Memory B cell (primary cell): ENCODE results near the gene DNAJB6.

Source experiments
- ATAC-seq: fragments of 150-1000 bp; cut with Tn5 transposase; 2 replicates; pipeline ENCODE4 v1.10.0; 2021; ENCODE audit warnings: low read depth, mild to moderate bottlenecking, moderate library complexity
- DNase-seq, 2 donors: peaks; one replicate each; pipeline ENCODE4 v3.0.0; 2022; ENCODE audit warnings: low spot score in 2 of 2
- H3K27ac Mint-ChIP-seq: one replicate; pipeline ENCODE4 v1.8.0; 2022; ENCODE audit warnings: mild to moderate bottlenecking, moderate library complexity, mixed read lengths
- H3K27me3 Mint-ChIP-seq: one replicate; pipeline ENCODE4 v1.8.0; 2022; ENCODE audit warnings: mixed read lengths
- H3K36me3 Mint-ChIP-seq: one replicate; pipeline ENCODE4 v1.8.0; 2022; ENCODE audit warnings: mild to moderate bottlenecking, mixed read lengths
- H3K4me1 Mint-ChIP-seq: one replicate; pipeline ENCODE4 v1.8.0; 2022; ENCODE audit warnings: mixed read lengths
- H3K4me3 Mint-ChIP-seq: one replicate; pipeline ENCODE4 v1.8.0; 2022; ENCODE audit warnings: mild to moderate bottlenecking, moderate library complexity, mixed read lengths
- H3K9me3 Mint-ChIP-seq: one replicate; pipeline ENCODE4 v1.8.0; 2022; ENCODE audit warnings: mixed read lengths

DNAJB6 gene

DNA sequence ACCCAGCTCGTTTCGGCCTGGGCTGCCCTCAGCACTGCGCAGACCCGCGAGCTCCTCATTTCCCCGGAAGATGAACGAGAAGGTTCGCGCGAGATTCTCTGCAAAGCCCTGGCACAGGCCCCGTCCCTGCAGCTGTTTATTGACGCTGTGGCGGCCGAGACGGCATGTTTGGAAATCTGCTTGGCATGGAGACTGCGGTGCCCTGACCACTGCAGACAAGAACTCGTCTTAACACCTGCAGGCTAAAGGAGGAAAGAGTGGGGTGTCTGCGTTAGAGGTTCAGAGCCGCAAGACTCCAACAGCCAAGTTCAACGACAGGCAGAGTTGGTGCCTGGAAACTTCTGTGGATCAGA, 125.6 kb downstream of the DNAJB6 start:
- Mint-ChIP-seq H3K36me3 (peaks cover 2% of the 10 kb centered on the region), H3K4me3 (no peak overlapping the region), H3K27ac (no peak overlapping the region), H3K4me1 (peaks cover 3% of the 10 kb centered on the region), H3K27me3 (peaks cover 12% of the 10 kb centered on the region), H3K9me3 (peaks cover 1% of the 10 kb centered on the region)
- no peak for ATAC-seq
- DNase-seq, result no peak

DNA sequence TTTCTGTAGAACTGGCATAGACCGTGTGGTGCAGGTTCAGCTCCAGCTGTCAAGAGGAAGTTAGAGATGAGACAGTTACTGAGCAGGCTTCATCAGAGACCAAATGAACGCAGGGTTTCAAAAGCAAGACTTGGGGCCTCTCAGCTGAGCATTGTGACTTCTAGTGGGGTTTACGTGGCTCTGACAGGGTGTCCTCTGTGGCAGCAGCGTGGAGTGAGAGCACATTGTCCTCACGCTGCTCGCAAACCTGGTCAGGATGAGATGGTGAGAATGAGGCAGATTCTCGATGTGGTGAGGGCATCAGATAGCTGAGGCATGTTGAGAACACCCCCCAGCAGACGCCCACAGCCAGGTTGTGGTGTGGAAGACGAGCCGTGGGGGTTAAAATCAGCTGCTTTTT, 126.0 kb downstream of the DNAJB6 start:
- no peak for DNase-seq
- H3K36me3 Mint-ChIP-seq, result peaks cover 2% of the 10 kb centered on the region
- ATAC-seq, result no peak

DNA sequence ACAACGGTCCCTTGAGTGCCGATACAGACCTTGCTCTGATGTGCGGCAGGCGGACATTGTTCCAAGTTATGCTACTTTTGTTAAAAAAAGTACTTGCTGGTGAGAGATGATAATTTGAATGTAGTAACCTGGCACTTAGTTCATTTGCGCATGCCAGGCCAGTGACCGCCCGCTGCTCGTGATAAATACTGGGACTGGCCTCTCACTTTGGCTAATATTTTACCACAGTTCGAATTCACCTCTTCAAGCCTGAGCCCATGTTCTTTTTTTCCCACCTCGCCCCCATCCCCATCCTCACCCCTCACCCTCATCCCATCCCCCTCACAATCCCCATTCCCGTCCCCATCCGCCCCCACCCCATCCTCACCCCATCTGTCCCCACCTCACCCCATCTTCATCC, 126.4 kb downstream of the DNAJB6 start:
- no peak for DNase-seq
- Mint-ChIP-seq H3K9me3 (peaks cover 1% of the 10 kb centered on the region), H3K36me3 (peaks cover 2% of the 10 kb centered on the region), H3K4me1 (peaks cover 3% of the 10 kb centered on the region), H3K4me3 (no peak overlapping the region), H3K27me3 (peaks cover 12% of the 10 kb centered on the region), H3K27ac (no peak overlapping the region)
- ATAC-seq, result no peak

More for the DNA sequence above, 126.0 kb downstream of the DNAJB6 start:
- Mint-ChIP-seq H3K27ac (no peak overlapping the region), H3K27me3 (peaks cover 12% of the 10 kb centered on the region), H3K9me3 (peaks cover 1% of the 10 kb centered on the region), H3K4me3 (no peak overlapping the region), H3K4me1 (peaks cover 3% of the 10 kb centered on the region)

DNA sequence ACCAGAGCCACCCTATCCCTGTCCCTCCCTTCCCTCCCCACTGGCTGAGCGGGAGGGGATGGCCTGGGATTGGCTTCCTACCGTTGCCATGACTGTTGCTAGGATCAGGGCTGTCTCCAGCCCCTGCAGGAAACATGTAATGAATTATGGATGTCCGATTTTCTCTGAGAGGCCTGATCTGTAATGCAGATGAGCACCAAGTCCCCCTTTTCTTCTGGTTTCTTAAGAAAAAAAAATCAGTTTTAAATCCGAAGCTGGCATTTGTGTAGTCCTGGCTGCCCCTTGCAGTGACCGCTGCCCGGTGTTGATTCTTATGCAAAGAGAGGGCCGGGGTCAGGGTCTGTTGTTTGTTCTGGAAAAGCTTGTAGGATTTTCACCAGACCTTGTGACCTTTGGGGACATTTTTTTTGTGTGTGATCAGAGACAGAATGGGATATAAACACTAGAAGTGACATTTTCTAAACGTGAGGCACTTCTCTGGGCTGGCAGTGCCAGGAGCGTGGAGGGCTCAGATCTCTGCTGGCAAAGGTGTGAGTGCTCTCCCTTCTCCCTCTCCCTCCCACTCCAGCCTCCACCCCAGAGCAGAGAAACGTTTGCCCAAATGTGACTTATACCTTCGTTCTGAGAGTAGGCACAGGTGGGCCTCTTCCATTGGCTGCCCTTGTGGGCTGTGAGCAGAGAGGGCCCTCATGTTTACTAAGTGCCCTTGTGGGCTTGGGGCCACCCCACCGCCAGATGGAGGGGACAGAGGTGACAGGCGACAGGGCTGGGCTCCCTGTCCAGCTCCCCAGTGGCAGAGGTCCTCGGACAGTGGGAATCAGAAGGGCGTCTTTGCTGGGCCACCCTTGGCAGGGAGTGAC, 127.5 kb downstream of the DNAJB6 start:
- Mint-ChIP-seq H3K27ac (no peak overlapping the region), H3K36me3 (peaks cover 2% of the 10 kb centered on the region), H3K9me3 (peaks cover 1% of the 10 kb centered on the region), H3K4me1 (peaks cover 3% of the 10 kb centered on the region), H3K4me3 (no peak overlapping the region), H3K27me3 (peaks cover 12% of the 10 kb centered on the region)
- ATAC-seq (no peak), DNase-seq (no peak)

DNA sequence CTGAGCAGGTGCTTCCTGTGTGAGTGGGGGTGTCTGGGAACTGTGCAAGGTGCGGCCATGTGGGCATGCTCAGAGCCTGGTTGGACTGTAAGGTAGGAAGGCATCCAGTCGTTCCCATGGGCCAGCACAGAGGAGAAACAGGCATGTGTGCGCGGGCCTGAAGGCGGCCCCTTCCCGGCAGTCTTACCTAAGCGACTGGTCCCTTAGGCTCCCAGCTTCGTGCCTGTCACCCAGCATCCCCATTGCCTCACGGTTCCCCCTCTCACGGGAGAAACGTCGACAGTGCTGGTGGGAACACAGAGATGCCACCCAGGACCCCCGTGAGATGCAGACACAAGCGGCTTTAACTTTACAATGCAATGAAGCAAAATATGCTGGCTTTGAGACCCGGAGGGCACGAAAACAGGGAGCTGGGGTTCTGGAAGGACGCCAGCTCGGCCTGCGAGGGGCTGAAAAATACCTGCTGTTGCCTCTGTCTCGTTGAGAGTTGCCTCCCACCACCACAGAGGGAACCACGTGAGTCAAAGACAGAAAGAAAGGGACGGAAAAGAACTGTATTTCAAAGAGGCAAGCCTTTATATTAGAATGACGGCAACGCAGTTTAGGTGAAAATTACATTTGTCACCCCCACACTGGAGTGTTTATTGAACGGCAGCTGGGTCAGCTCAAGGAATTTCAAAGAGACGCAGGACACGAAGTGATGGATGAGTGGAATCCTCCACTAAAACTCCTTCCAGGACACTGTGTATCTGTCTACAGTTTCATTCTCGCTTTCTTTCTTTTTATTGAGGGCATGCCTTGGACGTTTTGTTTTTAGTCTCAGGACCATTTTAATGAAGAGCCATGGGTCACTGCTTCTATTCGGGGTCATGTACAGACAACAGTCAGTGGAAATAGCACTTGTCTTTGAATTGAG, 128.4 kb downstream of the DNAJB6 start:
- Mint-ChIP-seq H3K4me1 (peaks cover 3% of the 10 kb centered on the region), H3K4me3 (no peak overlapping the region), H3K9me3 (peaks cover 1% of the 10 kb centered on the region), H3K27ac (no peak overlapping the region), H3K36me3 (peaks cover 2% of the 10 kb centered on the region), H3K27me3 (peaks cover 11% of the 10 kb centered on the region)
- DNase-seq (no peak), ATAC-seq (no peak)

DNA sequence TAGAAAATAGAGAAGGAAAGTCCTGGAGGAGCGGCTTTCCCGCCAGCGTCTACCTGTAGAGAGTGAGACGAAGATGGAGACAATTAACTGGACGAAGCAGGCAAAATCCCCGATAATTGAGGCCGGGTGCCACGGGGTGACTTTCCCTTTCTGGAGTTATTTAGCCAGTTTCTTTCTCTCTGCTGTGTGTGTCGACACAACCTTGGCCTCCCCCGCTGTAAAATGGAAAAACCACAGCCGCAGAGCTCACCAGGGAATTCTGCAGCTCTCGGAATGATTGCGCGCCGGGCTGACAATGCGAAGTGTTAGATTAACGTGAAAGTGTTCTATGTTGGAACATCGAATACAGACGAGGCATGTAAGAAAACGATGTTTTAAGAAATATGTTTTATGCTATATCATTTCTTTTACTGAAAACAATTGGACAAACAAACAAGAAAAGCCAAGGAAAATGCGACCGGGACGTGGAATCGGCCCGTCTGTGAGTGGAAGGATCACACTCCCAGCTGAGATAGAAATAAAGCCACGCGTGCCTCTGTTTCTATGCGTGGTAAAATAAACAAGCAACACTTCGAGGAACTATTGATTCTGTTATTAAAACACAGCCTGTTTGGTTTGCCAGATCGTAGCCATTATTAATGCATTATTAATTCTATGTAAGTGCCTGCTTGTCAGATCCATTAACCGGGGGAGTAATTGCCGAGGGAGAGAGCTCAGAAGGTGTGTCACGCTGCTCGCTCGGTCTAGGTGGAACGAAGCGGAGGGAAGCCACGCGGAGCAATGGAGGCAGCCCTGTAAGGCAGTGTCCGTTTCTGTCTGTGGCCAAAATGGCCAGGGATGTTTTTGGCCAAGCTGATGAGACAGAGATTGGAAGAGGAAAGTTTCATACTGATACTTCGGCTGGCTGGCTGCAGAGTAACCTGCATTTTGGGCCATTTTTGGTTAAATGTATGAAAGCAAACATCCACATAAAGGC, 129.4 kb downstream of the DNAJB6 start:
- H3K27me3 Mint-ChIP-seq, result peaks cover 10% of the 10 kb centered on the region
- H3K27ac Mint-ChIP-seq, result no peak overlapping the region
- H3K36me3 Mint-ChIP-seq, result peaks cover under 1% of the 10 kb centered on the region
- peaks cover 1% of the 10 kb centered on the region for H3K9me3 Mint-ChIP-seq
- no peak overlapping the region for H3K4me3 Mint-ChIP-seq
- peaks cover 3% of the 10 kb centered on the region for H3K4me1 Mint-ChIP-seq
- ATAC-seq, result no peak
- DNase-seq, result no peak

DNA sequence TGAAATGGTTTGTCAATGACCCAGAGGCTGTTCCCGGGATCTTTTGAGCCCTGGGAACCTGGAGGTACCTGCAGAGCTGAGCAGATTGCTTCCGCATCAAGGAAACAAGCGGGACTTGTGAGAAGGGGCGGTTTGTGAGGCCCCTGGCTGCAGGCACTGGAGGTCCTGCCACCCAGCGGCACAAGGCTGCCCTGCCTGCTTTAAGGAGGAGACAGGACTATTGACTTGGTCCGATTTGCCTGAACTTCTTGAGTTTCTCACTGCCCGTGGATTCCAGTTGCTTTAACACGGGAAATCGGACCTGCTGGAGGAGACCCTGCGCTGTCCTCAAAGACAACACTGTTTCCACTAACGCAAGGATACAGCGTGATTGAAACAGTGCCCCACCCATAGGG, 130.1 kb downstream of the DNAJB6 start:
- no peaks in the 10 kb centered on the region for H3K9me3 Mint-ChIP-seq
- no peaks in the 10 kb centered on the region for H3K4me1 Mint-ChIP-seq
- DNase-seq, result no peak
- no peak overlapping the region for H3K27ac Mint-ChIP-seq
- ATAC-seq, result no peak
- no peak overlapping the region for H3K4me3 Mint-ChIP-seq
- peaks cover 8% of the 10 kb centered on the region for H3K27me3 Mint-ChIP-seq
- no peaks in the 10 kb centered on the region for H3K36me3 Mint-ChIP-seq
